Measurements from ENCODE around the gene SLC25A1.

SLC25A1 gene

DNA sequence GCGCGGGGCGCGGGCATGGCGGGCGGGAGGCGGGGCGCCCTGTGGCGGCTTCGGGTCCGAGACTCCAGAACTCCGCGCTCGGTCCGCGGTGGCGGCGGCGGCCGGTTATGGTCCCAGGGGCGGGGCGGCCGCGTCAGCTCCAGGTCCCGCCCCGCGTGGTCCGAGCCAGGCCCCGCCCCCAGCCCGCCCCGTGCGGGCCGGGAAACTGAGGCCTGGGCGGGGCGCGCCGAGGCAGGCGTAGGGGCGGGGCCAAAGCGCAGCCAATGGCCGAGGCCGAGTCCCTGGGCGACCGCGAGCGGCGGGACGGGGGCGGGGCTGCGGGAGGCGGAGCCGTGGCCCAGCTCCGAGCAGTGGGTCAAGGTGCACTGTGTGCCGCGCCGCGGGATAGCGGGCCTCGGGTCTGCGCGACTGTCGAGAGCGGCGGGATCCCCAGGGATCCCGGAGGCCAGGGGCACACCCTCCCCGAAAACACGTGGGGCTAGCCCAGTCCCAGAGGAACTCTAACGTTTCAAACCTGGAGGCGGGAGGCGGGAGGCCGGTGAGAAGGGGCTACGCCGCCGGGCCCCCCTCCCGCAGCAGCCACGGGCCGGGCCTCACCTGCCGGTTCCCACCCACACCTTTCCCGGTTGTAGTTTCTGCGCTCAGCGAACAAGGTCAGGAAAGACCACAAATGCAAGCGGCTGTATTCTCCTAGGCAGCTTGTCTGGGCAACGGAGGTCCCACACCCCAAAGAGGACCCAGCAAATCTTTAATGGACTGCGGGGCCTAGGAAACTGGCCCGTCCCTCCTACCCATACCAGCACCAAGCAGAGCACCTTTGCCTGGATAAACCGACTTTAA lies at the start of gene SLC25A1:
TSS of gene SLC25A1 (minus strand) at position 80 of the 840 bp plus-strand sequence. CDS start at position 17, 63 bp downstream.
- DNase-seq, result peak; percentile 96

DNA sequence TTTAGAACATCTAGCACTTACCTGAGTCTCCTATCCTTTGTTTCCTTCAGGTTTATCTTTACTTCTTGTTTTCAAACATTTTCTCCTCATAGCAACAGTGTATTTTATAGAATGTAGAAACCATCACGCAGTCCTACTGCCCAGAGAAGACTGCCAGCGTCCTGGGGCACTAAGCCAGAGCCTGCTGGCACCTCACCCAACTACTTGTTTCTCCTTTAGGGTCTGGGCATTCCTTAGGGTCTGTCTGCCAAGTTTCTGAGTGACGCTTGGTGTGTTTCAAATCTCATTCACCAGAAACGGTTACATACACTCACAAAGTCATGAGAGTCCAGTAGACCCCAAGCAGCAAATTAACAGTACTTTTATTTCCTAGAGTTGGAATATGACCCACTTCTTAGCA lies 49.6 kb upstream of the SLC25A1 start:
- DNase-seq, result no peak

DNA sequence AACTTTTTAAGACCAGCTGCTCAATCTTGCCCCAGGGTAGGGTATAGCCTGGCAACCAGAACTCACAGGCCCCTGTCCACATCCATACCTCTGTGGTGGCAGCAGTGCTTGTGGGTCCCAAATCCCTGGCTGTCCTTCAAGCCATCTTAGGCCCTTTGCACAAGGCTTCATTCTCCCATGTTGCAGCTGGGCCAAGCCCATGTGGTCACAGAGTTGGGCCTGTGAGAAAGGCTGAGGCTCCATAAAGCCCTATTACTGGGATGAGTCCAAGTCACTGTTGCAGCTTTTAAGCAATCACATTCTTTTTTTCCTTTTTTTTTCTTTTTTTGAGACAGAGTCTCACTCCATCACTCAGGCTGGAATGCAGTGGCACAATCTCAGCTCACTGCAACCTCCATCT lies 47.9 kb upstream of the SLC25A1 start:
- DNase-seq, result no peak

DNA sequence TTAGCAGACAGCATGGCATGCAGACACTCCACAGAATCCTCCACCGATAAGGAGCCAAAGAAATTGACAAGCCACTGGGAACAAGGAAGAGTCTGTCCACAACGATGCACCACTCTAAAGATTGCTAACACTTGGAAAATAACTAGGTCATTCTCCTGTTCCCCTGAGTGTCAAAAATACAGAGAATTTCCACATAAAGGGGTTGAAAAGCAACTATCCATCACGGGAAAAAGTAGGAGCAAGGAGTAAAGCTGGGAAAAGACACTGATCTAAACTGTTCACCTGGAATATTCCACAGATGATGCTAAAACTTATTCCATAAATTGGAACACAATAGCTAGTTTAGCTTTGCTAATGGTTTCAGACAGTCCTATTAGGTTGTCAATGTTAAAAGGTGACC lies 47.0 kb upstream of the SLC25A1 start:
- no peak for DNase-seq

DNA sequence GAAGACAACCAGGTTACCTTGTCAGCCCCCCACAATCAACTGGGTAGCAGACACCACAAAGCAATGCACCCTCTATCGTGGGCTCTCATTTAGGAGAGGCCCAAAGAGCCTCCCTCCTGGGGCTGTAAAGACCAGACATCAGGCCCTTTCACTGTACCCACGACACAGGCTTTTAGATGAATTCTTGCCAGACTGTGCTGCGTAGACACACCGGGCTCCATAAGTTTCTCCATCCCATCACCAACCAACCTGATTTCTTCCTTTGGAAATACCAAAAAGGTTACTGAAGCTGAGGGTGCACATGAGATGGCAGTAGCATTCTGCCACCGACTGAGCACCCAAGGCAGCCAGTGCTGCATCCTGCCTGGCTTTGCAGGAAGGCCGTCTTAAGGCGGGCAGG lies 46.4 kb upstream of the SLC25A1 start:
- no peak for DNase-seq

DNA sequence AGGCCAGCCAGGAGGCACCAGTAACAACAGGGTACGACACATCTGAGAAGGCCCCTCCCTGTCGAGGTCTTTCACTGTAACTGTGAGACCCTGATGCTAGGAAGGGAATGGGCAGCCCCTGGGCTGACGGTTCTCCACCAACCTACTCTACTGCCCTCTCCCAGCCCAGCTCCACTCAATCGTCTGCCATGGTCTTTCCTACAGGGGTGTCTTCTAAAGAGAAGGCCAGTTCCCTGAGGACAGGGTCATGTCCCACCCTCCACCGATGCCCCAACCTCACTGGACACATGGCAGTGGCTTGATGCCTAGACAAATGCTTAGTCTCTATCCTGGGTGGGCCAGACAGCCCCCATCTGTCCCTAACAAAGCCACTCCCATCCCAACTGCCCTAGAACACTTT lies 46.0 kb upstream of the SLC25A1 start:
- no peak for DNase-seq

DNA sequence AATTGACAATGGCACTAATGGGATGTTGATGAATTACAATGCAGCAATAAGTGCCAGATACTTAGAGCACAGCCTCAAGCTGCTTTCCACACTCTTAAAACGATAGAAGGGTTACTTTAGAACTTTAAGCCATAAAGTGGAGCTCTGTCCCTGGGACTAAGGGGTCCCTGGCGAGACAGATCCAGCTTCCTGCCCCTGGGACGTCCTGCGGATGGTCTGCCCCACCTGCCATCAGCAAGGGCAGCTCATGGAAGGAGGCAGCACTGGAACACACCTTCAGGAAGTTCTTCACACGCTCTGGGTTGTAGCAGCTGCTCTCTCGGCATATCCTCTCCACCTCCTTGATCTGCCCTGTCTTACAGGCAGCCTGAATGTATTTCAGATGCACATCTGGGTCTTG lies 45.1 kb upstream of the SLC25A1 start:
- no peak for DNase-seq

DNA sequence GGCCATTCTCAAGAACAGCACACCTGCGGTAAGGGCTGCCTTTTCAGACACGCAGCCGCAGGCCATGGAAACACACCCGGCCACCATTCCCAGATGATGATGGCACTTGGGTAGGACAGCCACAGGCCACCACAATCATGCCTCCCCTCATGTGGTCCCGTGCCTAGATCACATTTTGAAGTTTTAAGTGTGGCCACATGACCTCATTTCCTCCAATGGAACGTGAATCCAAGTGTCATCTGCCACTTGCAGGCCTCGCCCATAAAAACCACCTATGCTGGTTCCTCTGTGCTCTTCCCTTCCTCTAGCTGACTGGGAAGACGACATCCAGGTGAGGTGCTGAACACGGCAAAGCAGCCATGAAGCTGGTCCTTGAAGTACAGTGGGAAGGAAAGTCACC lies 44.6 kb upstream of the SLC25A1 start:
- DNase-seq, result no peak

DNA sequence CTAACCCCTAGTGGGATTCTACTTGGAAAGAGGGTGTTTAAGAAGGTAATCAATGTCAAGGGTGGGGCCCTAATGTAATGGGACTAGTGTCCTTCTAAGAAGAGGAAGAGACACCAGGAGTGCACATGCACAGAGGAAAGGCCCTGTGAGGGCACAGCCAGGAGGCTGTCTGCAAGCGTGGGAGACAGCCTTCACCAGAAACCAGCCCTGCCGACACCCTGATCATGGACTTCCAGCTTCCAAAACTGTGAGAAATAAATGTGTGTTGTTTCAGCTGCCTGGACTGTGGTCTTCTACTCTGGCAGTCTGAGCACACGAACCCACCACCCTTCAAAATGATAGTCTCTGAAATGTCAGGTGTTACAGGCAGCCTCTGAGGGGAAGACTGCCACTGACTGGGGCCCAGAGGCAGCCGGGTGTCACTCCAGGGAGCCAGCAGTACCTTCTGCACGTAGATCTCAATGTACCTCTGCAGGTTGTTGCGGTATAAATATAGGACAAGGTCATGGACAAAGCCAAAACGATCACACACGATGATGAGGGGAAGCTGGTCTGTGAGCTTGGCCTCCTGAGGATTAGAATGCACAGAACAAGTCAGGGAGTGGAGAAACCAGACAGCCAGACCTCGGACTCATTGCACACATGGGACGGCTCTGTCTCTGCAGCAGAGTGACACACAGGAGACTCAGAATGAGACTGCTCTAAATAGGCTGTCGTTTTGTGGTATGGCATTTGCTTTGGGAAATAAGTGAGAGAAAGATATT lies 43.9 kb upstream of the SLC25A1 start:
- DNase-seq, result no peak

DNA sequence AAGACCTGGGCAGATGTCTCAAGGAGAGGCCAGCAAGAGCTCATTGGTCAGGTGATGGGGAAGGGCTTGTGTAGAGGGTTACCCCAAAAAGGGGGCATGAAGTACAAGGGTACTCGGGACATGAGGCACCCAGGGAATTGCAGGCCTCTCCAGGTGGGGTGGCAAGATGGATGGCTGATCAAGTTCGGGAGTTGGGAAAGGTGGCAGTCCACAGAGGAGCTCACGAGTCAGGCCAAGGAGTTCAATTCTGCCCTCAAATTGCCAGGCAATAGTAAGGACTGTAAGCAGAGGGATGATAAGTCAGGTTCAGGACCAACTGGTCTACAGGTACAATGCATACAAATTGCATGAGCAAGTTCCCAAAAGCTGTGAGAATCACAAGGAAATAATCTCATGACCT lies 42.3 kb upstream of the SLC25A1 start:
- no peak for DNase-seq

DNA sequence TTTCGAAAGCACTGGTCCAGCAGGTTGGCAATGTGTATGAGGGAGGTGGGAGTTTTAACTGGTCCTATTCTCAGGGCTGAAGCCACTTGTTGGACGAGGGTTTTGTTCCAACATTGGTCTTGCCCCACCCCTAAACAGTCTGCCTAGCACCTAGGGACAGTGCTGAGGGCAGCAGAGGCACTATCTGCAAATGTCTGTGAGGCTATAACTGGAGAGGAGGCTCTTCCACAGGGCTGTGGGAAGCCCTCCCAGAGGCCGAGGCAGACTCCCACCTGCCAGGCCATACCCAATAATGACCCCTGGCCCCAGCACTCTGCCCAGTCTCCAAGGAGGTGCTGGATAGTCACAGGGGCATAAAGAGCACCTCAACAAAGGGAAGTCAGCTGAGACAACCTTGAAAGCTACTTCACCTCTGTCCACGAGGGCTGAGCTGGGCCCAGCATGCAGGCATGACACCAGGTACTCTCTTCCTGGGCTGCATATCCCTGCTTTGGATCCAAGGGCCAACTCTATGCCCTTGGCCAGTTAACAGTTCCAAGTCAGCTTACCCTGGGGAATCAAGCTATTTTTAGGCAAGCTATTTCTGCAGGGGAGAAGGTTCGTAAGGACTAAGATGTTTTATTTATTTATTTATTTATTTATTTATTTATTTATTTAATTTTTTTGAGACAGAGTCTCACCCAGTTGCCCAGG lies 40.2 kb upstream of the SLC25A1 start:
- no peak for DNase-seq

DNA sequence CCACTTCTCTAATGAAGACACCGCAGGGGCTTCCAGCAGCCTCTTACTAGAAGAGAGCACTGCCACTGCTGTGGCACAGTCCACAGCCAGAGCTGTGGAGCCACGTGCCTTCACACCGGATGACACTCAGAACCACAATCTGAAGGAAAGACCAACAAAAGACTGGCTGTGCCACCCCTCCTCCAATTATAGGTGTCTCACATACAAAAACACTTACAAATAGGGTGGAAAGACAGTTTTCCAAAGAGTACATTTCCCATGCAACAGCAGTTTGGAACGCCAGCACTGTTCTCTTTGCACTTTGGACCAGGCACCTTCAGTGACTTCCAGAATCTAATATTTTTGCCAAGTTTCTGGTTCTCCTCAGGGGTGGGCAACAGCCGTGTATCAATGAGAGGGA lies 38.0 kb upstream of the SLC25A1 start:
- no peak for DNase-seq

DNA sequence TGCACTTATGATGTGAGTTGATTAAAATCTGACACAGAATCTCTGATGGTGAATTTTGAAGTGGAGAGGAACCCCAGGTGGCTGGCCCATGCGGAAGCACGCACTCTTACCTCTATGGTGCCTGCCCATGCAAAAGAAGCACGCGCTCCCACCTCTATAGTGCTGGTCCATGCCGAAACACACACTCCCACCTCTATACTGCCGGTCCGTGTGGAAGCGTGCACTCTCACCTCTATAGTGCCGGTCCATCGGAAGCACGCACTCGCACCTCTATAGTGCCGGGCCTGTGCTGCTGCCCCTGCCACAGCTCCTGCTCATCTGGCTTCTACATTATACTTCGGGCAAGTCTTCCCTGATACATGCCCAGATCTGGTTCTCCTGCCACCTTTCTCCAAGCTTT lies 36.8 kb upstream of the SLC25A1 start:
- no peak for DNase-seq

DNA sequence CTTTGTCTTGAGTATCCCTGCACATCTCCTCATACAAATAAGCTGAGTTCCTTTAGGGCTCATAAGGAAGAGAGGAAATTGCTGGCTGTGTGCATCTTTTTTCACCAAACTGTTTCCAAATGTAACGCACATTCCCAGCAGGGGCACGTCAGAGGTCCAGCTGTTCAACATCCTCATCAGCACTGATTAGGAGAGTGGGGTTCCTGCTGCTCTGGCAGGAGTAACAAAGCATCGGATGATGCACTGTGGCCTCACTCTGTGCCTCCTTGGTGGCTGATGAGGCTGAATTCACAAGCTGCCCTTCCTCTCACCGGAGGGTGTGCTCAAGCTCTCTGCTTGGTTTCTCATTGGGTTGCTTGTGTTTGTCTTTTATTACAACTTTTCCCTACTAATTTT lies 35.5 kb upstream of the SLC25A1 start:
- DNase-seq, result no peak

DNA sequence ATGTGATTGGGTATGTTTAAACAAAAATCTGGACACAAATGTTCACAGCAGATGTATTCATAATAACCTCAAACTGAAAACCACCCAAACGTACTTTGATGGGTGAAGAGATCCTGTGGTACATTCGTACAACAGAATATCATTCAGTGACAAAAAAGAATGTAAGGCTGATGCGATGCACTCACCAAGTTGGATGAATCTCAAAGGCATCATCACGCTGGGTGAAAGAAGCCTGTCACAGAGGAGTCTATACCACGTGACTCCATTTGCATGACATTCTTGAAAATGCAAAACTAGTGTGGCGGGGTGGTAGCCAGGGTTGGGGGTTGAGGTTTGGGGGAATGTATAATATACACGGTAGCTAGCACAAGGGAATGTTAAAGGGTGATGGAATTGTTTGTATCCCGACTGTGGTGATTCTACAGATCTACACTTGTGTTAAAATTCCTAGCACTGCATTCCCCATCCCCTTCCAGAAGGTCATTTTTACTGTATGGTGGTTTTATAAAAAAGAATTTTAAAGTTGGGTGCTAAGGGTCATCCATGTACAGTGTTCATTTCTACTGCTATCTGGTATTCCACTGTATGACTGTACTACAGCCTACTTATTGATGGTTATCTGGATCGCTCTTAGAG lies 35.0 kb upstream of the SLC25A1 start:
- DNase-seq, result no peak

DNA sequence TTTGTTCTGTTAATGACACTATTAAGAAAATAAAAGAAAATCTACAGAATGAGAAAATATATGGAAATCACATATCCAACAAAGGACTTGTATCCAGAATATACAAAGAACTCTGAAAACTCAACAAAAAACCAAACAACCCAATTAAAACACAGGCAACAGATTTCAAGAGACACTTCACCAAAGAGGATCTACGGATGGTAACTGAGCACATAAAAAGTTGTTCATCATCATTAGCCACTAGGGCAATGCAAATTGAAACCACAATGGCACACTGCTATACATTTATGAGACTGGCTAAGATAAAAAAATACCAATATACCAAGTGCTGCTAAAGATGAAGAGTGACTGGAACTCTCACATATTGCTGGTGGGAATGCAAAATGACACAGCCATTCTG lies 34.5 kb upstream of the SLC25A1 start:
- no peak for DNase-seq

DNA sequence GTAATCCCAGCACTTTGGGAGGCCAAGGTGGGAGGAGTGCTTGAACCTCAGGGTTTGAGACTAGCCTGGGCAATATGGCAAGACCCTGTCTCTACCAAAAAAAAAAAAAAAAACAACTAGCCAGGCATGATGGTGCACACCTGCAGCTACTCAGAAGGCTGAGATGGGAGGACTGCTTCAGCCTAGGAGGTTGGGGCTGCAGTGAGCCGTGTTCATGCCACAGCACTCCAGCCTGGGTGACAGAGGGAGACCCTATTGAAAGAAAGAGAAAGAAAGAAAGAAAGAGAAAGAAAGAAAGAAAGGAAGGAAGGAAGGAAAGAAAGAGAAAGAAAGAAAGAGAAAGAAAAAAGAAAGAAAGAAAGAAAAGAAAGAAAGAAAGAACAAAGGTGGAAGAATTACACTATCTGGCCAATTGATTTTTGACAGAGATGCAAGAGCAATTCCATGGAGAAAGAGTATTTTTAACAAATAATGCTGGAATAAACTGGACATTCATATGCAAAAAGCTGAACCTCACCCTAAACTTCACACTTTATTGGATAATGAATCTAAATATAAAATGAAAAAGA lies 33.9 kb upstream of the SLC25A1 start:
- DNase-seq, result no peak

DNA sequence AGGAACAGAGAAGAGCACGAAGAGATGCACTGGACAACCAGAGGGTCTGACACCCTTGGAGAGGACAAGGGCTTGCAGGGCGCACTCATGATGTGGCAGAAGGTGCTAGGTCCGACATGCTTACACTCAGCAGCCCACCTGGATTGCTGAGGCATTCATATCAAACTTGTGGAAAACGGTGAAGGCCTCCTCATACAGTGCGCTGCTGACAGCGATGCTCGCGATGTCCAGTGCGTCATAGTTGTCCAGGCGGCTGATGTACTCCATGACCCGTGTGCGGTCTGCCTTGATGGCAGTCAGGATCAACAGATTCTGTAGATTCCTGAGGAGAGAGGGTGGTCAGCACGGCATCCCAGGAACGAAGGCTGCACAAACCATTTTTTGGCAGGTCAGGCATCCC lies 31.7 kb upstream of the SLC25A1 start:
- DNase-seq, result no peak

DNA sequence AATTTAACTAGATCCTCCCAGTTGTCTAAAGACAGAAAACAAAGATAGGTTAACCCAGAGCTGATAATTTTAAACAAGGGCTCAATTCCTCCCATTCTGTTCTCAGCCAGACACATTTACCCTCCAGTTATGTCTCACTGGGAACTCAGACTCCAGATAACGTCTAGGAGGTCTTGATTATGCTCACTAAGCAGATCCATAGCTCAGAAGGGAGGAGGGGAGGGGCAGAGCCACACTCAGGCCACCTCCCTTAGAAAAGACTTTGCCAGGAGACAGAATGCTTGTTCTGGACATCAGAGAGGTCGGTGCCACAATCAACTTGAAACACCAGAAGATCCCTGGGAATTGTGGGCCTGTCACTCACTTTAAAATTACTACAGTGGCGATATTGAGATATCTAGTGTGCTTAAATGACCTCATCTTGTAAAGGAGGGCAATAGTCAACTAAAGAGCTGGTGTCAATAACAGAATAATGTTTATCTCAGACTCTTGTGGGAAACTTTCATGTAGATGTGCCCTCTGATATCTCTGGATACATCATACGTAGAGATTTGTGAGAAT lies 29.8 kb upstream of the SLC25A1 start:
- no peak for DNase-seq

DNA sequence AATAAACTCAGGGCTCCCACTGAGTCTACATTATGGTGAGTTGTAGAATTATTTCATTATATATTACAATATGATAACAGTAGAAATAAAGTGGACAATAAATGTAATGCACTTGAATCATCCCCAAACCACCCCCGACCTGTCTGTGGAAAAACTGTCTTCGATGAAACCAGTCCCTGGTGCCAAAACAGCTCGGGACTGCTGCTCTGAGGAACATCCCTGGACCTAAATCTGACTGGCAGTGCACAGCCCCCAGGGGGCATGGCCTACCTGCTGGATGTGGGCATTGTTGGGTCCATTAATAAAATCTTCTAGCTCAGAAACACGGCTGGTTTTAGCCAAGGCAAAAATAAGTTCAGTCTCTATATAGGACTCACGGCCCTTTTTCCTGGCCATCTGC lies 29.3 kb upstream of the SLC25A1 start:
- DNase-seq, result no peak

DNA sequence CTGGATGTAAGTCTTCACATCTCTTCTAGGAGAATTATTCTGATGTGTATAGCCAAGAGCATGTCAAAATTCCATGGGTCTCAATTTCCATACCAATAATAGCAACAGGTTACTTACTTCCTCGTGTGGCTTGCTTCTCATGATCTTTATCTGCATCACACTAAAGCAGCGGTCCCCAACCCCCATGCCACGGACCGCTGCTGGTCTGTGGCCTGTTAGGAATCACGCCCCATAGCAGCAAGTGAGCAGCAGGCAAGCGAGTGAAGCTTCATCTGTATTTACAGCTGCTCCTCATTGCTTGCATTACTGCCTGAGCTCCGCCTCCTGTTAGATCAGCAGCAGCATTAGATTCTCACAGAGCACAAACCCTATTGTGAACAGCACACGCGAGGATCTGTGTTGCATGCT lies 28.9 kb upstream of the SLC25A1 start:
- DNase-seq, result no peak

DNA sequence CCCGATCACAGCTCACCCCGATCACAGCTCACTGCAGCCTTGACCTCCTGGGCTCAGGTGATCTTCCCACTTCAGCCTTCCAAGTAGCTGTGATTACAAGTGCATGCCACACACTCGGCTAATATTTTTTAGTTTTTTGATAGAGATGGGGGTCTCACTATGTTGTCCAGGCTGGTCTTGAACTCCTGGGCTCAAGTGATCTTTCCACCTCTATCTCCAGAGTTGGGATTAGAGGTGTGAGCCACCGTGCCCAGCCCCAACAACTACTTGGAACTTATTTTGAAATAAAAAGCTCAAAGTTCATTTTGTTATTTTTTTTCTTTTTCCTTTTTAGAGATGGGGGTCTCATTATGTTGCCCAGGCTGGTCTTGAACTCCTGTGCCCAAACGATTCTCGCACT lies 27.8 kb upstream of the SLC25A1 start:
- no peak for DNase-seq

DNA sequence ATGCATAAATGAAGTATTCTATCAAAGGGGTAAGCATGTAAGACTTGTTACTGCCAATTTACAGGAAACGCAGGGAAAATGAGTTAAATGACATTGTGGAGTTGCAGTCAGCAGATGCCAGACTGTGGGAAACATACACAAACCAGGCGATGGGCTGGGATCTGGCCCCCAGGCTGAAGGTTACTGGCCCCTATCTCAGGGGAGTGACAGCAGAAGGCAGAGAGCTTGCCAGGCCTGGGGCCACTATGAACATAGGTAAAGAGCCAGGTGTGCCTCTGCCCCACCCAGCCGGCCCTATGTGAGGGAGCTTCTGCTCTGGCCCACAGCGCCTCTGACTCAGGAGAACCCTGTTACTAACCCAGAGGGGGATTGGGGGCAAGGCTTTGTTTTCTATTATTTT lies 26.1 kb upstream of the SLC25A1 start:
- DNase-seq, result no peak

All from activated CD4-positive, alpha-beta T cell treated with anti-CD3 and anti-CD28 coated beads, Interleukin-10, Interleukin-2, amounts not matched to agents 100 ng/mL and 50 ng/mL, durations not matched to agents 16 hours and 8 hours (primary cell).